Inferior parietal cortex (tissue), 1 donor: Measurements from ENCODE around the gene ZNF423.
"Not testable (repeated sequence)": the region's sequence is repeated elsewhere in the genome, so short reads cannot be mapped to it uniquely, and the experiment has no call there.

Source experiments
- DNase-seq: peaks from one replicate; pipeline ENCODE4 v3.0.0-alpha.2; 2016; ENCODE audit errors: extremely low spot score

The ZNF423 gene

GRCh38 chr16:49855822-49856671 lies at the start of gene ZNF423:
TSS of gene ZNF423 (minus strand) at chr16:49856112. CDS start at chr16:49855774, 338 bp downstream.
- DNase-seq, result no peak

DNA sequence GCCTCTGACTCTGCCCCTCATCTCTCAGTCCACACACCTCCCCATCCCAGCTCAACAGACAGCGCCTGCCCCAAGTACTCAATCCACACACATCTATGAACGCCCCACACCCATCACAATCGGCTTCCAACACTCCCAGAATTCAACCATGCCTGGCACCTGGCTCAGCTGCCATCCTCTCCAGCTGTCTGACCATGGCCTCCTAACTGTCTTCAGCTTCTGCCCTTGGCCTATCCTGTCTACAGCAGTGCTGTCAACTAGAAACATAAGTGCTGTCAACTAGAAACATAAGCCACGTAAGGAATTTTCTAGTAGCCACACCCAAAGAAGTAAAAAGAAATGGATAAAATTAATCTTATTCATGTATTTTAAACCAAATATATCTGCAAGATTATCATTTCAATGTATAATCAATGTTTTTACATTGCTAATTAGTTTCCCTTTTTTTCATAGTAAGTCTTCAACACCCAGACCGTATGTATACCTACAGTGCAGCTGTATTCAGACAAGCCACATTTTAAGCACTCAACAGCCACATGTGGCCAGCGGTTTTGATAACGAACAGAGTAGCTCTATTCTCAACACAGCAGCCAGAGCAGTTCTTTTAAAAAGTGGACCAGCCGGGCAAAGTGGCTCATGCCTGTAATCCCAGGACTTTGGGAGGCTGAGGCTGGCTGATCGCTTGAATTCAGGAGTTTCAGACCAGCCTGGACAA lies 48.6 kb upstream of the ZNF423 start:
- DNase-seq, result no peak

GRCh38 chr16:49902908-49903307 lies 47.0 kb upstream of the ZNF423 start:
- no peak for DNase-seq

DNA sequence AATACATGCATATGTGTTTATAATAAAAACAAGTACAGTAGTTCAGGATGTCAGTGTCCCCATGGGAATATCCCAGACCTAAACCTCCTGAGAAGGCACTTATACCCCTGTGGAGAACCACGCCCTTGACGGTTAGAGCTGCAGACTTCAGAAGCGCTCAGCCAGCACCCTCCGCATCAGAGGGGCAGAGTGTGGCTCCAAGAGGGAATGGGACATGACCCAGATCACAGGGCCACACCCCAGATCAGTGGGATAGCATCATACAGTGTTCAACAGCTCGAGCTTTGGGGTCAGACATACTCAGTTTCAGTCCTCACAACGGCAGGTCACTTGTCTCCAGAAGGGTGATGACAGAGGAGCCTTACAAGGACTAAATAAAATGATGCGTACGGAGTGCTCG lies 45.8 kb upstream of the ZNF423 start:
- no peak for DNase-seq

GRCh38 chr16:49900875-49901274 lies 45.0 kb upstream of the ZNF423 start:
- DNase-seq, result no peak

DNA sequence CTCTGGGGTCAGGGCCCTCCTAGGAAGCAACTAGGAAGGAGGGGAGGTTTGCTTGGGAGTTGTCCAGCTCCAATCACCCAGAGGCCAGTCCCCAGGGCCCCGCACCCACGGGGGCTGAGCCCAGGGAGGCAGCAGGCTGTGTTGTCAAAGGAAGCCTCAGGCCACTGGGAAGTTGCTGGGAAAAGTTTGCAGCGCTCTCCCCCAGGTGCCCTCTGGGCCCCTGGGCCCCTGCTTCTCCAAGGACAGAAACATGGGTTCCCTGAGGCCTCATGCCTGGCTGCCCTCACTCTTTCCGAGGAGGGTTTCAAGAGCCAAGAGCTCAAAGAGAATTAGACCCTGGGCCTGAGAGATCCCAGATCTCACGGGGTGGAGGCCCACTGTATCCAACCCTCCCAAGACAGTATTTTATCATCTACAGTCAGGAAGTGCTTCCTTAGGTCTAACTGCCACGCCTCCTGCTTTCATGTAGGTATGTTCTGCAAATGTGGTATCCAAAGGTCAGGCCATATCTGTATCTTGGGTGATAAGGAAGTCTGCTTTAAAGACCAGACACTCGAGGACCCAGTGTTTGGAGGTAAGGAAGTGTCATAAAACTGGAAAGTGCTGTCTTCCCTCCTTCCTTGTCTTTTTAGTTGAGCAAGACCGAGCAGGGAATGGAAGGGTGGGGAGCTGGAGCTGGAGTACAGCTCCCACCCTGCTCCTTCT lies 44.2 kb upstream of the ZNF423 start:
- DNase-seq, result no peak

DNA sequence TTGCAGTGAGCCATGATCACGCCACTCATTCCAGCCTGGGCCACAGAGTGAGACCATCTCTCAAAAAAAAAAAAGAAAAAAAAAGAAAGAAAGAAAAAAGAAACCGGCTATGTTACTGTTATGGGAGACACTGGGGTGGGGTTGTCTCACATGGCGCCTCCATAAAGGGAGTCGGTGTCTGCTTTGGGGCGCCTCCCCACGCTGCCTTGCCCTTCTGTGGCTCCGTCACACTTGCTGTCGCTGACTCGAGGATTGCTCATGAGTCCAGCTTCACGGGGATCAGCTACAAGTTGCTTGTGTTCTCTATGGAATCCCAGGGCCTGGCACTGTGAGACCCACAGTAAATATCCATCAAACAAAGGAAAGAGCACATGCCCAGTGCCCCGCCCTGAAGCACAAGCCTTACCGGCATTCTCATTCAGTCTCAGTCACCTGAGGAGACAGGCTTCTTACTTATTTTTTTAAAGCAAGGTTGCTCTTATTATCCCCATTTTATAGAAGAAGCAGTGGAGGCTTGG lies 40.6 kb upstream of the ZNF423 start:
- no peak for DNase-seq

- DNase-seq, result no peak
These were observed 35.0 kb upstream of the ZNF423 start for GRCh38 chr16:49890876-49891275.

- DNase-seq, result no peak
These were observed 33.9 kb upstream of the ZNF423 start for GRCh38 chr16:49889725-49890397.

- no peak for DNase-seq
These were observed 30.7 kb upstream of the ZNF423 start for GRCh38 chr16:49886554-49887094.

GRCh38 chr16:49884033-49885015 lies 28.4 kb upstream of the ZNF423 start:
- DNase-seq, result no peak

- DNase-seq, result no peak
These were observed 27.4 kb upstream of the ZNF423 start for GRCh38 chr16:49883076-49884014.

GRCh38 chr16:49881890-49882289 lies 26.0 kb upstream of the ZNF423 start:
- no peak for DNase-seq

DNA sequence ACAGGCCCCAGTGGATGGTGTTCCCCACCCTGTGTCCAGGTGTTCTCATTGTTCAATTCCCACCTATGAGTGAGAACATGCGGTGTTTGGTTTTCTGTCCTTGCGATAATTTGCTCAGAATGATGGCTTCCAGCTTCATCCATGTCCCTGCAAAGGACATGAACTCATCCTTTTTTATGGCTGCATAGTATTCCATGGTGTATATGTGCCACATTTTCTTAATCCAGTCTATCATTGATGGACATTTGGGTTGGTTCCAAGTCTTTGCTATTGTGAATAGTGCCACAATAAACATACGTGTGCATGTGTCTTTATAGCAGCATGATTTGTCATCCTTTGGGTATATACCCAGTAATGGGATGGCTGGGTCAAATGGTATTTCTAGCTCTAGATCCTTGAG lies 22.6 kb upstream of the ZNF423 start:
- DNase-seq, result not testable (repeated sequence)

DNA sequence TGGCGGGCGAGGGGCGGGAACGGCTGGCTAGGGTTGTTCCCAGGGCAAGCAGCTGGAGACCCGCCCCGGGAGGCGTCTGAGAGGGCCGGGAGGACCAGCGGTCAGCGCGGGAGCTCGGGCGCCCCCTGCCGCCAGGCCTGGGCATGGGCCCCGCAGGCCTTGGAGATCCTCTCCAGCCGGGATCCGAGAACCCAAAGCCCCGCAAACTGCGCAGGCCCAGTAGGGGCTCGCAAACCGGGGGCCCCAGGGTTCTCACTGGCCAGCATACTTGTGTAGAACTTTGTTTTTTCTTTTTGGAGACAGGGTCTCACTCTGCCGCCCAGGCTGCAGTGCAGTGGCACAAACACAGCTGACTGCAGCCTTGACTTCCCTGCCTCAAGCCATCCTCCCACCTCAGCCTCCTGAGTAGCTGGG lies 20.8 kb upstream of the ZNF423 start:
- DNase-seq, result no peak

- DNase-seq, result no peak
These were observed 20.1 kb upstream of the ZNF423 start for GRCh38 chr16:49875806-49876715.

GRCh38 chr16:49874613-49875237 lies 18.8 kb upstream of the ZNF423 start:
- no peak for DNase-seq
